ENCODE data around the gene PSENEN.

DNA sequence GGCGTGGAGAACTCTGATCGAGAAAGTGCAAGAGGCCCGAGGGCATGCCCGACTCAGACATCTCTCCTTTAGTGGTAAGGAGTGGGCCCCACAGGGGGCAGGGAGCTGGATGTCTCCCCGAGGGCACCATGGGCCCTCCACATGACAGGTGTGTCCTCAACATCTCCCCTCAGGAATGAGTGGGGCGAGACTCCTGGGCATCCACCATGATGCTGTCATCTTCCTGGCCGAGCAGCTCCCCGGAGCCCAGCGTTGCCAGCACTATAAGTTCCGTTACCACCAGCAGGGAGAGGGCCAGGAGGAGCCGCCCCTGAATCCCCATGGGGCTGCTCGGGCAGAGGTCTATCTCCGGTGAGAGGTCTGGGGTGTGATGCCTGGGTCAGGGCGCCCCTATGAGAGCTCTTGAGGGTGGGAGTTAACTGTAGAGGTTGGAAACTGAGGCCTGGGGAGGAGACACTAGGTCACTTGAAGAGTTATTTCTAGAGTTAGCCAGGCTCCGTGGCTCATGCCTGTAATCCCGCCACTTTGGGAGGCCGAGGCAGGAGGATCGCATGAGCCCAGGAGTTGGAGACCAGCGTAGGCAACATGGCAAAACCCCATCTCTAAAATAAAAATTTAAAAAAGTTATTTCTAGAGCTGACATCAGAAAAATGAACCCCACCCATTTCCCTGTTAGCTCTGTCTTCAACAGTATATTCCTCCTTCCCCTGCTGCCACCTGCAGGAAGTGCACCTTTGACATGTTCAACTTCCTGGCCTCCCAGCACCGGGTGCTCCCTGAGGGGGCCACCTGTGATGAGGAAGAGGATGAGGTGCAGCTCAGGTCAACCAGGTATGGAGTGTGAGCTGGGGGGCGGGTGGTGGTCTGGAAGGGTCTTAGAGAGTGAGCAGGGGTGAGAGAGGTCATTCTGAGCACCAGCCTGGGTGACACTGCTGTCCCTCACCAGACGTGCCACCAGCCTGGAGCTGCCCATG, 8.3 kb upstream of the PSENEN start:
- TF ChIP-seq EZH2 (IDR thresholded peaks at IDR 0.05; ENCODE audit: borderline replicate concordance) (no peak), EZH2phosphoT487 (IDR thresholded peaks at IDR 0.05; ENCODE audit: low read depth, severe bottlenecking, unreplicated experiment) (no peak)
- TF ChIP-seq, protein P1, sequence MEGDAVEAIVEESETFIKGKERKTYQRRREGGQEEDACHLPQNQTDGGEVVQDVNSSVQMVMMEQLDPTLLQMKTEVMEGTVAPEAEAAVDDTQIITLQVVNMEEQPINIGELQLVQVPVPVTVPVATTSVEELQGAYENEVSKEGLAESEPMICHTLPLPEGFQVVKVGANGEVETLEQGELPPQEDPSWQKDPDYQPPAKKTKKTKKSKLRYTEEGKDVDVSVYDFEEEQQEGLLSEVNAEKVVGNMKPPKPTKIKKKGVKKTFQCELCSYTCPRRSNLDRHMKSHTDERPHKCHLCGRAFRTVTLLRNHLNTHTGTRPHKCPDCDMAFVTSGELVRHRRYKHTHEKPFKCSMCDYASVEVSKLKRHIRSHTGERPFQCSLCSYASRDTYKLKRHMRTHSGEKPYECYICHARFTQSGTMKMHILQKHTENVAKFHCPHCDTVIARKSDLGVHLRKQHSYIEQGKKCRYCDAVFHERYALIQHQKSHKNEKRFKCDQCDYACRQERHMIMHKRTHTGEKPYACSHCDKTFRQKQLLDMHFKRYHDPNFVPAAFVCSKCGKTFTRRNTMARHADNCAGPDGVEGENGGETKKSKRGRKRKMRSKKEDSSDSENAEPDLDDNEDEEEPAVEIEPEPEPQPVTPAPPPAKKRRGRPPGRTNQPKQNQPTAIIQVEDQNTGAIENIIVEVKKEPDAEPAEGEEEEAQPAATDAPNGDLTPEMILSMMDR (IDR thresholded peaks at IDR 0.05; ENCODE audit: poor library complexity): no peak
